ENCODE measurements around the gene XPO6.

XPO6 gene

DNA sequence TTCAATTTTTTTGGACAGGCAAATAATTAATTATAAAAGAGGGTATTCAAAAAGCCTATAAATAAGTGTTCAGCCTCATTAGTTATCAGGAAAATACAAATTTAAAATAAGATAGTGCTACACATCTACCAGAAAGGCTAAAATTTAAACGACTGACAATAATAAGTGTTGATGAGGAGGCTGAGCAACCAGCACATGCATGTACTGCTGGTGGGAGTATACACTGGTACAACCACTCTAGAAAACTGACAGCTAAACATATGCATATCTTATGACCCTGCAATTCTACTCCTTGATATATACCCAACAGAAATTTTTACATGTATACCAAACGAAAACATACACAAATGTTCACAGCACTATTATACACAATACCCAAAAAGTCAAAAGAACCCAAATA lies 27.1 kb downstream of the XPO6 start:
- no peak for DNase-seq (ENCODE audit: low read depth)
- TF ChIP-seq, protein P1, sequence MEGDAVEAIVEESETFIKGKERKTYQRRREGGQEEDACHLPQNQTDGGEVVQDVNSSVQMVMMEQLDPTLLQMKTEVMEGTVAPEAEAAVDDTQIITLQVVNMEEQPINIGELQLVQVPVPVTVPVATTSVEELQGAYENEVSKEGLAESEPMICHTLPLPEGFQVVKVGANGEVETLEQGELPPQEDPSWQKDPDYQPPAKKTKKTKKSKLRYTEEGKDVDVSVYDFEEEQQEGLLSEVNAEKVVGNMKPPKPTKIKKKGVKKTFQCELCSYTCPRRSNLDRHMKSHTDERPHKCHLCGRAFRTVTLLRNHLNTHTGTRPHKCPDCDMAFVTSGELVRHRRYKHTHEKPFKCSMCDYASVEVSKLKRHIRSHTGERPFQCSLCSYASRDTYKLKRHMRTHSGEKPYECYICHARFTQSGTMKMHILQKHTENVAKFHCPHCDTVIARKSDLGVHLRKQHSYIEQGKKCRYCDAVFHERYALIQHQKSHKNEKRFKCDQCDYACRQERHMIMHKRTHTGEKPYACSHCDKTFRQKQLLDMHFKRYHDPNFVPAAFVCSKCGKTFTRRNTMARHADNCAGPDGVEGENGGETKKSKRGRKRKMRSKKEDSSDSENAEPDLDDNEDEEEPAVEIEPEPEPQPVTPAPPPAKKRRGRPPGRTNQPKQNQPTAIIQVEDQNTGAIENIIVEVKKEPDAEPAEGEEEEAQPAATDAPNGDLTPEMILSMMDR (IDR thresholded peaks at IDR 0.05; ENCODE audit: low read length, missing control alignments) = no peak
- H3K4me3 ChIP-seq (replicated peaks; ENCODE audit: low read depth, low read length) = no peak overlapping the region

DNA sequence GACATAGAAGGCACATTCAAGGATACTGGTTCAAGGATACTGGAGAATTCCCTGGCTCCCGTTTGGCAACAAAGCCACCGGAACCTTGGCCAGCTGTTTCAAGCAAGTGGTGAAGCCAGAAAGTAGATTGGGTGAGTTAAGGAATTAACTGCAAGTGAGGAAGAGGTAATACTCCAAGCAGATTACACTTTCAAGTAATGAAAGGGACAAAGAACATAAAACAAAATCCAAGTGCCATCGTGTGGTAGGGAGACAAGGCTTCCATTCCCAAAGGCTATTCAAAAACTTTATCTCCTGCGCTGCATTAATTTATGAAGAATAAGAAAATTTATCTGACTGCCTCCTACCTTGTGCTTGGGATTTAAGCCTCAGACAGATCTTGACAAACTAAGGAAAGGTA lies 27.8 kb downstream of the XPO6 start:
- TF ChIP-seq, protein P1 (IDR thresholded peaks at IDR 0.05; ENCODE audit: low read length, missing control alignments) = no peak
- H3K4me3 ChIP-seq (replicated peaks; ENCODE audit: low read depth, low read length) = no peak overlapping the region
- DNase-seq (ENCODE audit: low read depth) = no peak

DNA sequence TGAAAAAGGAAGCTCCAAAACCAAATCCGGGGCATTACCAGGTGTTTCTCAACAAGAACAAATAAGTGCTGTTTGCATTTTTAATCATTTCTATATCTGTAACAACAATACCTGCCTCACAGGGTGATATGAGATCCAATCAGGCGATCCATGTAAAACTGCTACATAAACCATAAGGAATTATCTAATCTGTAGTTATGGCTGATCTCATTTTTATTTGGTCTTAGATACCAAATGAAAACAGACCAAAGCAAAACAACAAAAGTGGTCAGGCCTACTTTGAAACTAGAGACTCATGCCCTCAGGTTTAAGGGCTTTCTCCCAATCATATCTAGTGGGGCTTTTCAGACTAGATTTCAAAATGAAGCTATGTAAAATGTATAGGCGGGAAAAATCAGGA lies 28.3 kb downstream of the XPO6 start:
- H3K4me3 ChIP-seq (replicated peaks; ENCODE audit: low read depth, low read length) = no peak overlapping the region
- TF ChIP-seq, protein P1 (IDR thresholded peaks at IDR 0.05; ENCODE audit: low read length, missing control alignments) = no peak
- DNase-seq (ENCODE audit: low read depth) = no peak

DNA sequence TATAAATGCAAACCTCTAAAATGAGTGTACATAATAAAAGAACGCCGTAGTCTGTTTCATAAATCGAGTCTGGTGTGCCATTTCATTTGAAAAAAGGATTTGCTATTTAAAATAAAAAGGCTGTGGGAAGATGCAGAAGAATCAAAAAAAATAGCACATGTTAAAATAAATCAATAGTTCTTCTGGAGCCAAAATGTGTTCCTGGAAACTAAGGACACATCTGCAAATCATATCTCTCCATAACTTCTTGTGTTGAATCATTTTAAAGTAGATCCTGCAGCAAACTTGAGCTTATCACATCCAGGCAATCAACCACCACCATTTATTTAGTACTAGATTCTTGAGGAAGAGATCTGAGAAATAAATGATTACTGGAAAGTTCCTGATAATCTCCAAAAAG lies 29.0 kb downstream of the XPO6 start:
- H3K4me3 ChIP-seq (replicated peaks; ENCODE audit: low read depth, low read length) = no peak overlapping the region
- no peak for DNase-seq (ENCODE audit: low read depth)
- TF ChIP-seq, protein P1 (IDR thresholded peaks at IDR 0.05; ENCODE audit: low read length, missing control alignments) = no peak

DNA sequence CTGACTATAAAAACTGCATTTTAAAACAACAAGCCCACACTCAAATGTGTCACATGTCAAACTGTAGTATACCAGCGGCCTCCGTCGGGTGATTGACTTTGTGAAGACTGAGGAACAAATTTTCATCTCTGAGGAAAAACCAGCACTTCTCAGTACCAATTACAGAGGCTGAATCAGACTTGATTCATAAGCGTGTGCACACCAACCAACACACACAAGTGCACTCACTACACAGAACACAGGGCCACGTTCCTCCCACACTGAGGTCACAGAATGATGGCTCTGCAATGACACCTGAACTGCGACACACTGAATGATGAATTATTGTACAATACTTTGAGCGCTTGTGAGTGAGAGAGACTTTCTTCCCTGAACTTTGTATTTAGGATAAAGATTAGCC lies 29.6 kb downstream of the XPO6 start:
- no peak overlapping the region for H3K4me3 ChIP-seq (replicated peaks; ENCODE audit: low read depth, low read length)
- DNase-seq (ENCODE audit: low read depth) = no peak
- TF ChIP-seq, protein P1 (IDR thresholded peaks at IDR 0.05; ENCODE audit: low read length, missing control alignments) = no peak

DNA sequence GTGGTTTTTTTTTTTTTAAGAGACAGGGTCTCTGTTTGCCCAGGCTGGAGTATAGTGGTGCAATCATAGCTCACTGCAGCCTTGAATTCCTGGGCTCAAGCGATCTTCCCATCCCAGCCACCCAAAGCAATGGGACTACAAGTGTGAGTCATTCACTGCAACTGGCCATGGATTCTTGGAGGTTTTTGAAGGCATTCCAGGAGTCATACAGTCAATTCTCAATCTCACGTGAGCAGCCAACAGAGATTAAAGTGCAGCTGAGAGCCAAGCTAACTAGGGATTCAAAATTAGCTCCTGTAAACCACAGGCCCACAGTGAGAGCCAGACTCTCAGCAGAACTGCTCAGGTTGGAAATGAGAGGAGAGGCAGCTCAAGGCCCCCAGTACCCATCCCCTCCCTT lies 30.2 kb downstream of the XPO6 start:
- TF ChIP-seq, protein P1 (IDR thresholded peaks at IDR 0.05; ENCODE audit: low read length, missing control alignments) = no peak
- peak; percentile 95 for DNase-seq (ENCODE audit: low read depth)
- H3K4me3 ChIP-seq (replicated peaks; ENCODE audit: low read depth, low read length) = no peak overlapping the region

DNA sequence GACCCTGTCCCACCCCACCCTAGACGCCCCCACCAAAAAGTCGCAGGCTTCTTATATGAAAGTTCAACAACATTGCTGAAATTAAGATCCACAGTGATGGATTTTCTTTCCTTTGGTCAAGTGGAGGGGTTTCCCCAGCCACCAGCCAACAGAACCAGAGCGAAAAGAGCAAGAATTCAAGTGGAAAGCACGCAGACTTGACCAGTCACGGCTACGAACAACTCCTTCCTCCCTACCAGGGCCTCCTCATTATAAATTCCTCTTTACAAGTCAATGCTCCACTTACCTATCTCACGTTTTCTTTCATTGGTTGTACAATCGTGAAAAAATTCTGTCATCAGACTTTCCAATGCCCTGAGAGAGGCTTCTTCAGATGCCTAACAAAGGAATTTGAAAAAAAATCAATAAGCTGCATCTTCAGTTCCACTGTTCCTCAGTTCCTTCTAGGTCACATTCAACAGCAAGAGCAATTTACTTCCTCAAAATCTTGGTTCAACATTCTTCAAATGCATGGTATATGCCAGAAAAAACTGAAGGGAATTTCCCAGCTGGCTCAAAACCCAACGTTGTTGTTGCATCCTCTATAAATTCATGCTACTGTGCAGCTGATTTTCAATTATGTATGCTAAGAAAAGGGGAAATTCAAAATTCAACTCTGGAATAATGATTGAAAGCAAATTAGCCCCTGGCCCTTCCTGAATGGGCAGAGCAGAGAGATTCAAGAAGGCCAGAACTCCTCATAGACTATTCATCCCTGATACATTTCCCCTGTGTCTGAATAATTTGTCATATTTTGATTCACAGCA lies 30.9 kb downstream of the XPO6 start:
- peak; percentile 69 for DNase-seq (ENCODE audit: low read depth)
- H3K4me3 ChIP-seq (replicated peaks; ENCODE audit: low read depth, low read length) = no peak overlapping the region
- TF ChIP-seq, protein P1 (IDR thresholded peaks at IDR 0.05; ENCODE audit: low read length, missing control alignments) = no peak

Measured in fibroblast of pulmonary artery (primary cell).